ENCODE results near the gene MERTK. TPM values are rescaled to one million over a fixed set of nuclear protein-coding genes. Genes with fewer than 3 reads are reported as not detected.
A peak's percentile ranks its signal among the peaks of the same experiment; 100 is the strongest.

The MERTK gene
- total RNA-seq, 1 experiment from 2014 or later: 18.4 TPM

GRCh38 chr2:112020561-112020960 lies 122.2 kb downstream of the MERTK start:
- Histone ChIP-seq H3K27ac (ENCODE audit: low read depth, low read length, poor library complexity, severe bottlenecking) (no peak overlapping the region), H3K27me3 (replicated peaks; ENCODE audit: insufficient read depth, low read depth, low read length, poor library complexity) (no peaks in the 10 kb centered on the region), H3K4me1 (ENCODE audit: insufficient read depth, low read length, poor library complexity, severe bottlenecking) (no peaks in the 10 kb centered on the region), H3K36me3 (ENCODE audit: insufficient read depth, low read length, poor library complexity, severe bottlenecking) (no peaks in the 10 kb centered on the region), H3K4me3 (ENCODE audit: low read depth, low read length, poor library complexity, severe bottlenecking) (no peak overlapping the region), H3K9me3 (ENCODE audit: low read depth, low read length, poor library complexity, severe bottlenecking) (no peaks in the 10 kb centered on the region)
- TF ChIP-seq CTCF (conservative IDR thresholded peaks at IDR 0.05; ENCODE audit: low read depth, low read length) (0 out of 2 replicates have a peak, but pooled peaks have one; percentile 22), EZH2 (IDR thresholded peaks at IDR 0.05; ENCODE audit: borderline replicate concordance, low read depth, low read length, poor library complexity, severe bottlenecking) (no peak)
- DNase-seq (ENCODE audit: low spot score): no peak
- ChIA-PET CTCF (no interaction called here), POLR2A (ENCODE audit: low non-redundant PET) (no interaction called here)
- intact Hi-C loops (cut with micrococcal nuclease; ENCODE audit: unreplicated experiment): no loop called here
- BruUV-seq (replicated peaks): no TSS peak

- Histone ChIP-seq H3K27ac (ENCODE audit: low read depth, low read length, poor library complexity, severe bottlenecking) (no peak overlapping the region), H3K36me3 (ENCODE audit: insufficient read depth, low read length, poor library complexity, severe bottlenecking) (no peaks in the 10 kb centered on the region), H3K9me3 (ENCODE audit: low read depth, low read length, poor library complexity, severe bottlenecking) (no peaks in the 10 kb centered on the region), H3K4me1 (ENCODE audit: insufficient read depth, low read length, poor library complexity, severe bottlenecking) (peaks cover 3% of the 10 kb centered on the region), H3K27me3 (replicated peaks; ENCODE audit: insufficient read depth, low read depth, low read length, poor library complexity) (no peaks in the 10 kb centered on the region), H3K4me3 (ENCODE audit: low read depth, low read length, poor library complexity, severe bottlenecking) (no peak overlapping the region)
- TF ChIP-seq EZH2 (IDR thresholded peaks at IDR 0.05; ENCODE audit: borderline replicate concordance, low read depth, low read length, poor library complexity, severe bottlenecking) (no peak), CTCF (conservative IDR thresholded peaks at IDR 0.05; ENCODE audit: low read depth, low read length) (no peak)
- no TSS peak for BruUV-seq (replicated peaks)
- CTCF ChIA-PET: no interaction called here
- intact Hi-C loops (cut with micrococcal nuclease; ENCODE audit: unreplicated experiment): no loop called here
- no peak for DNase-seq (ENCODE audit: low spot score)
- POLR2A ChIA-PET (ENCODE audit: low non-redundant PET): no interaction called here
Observed at GRCh38 chr2:112021290-112021689, 122.9 kb downstream of the MERTK start.

GRCh38 chr2:112021781-112022231 lies 123.4 kb downstream of the MERTK start:
- Histone ChIP-seq H3K27me3 (replicated peaks; ENCODE audit: insufficient read depth, low read depth, low read length, poor library complexity) (no peaks in the 10 kb centered on the region), H3K36me3 (ENCODE audit: insufficient read depth, low read length, poor library complexity, severe bottlenecking) (no peaks in the 10 kb centered on the region), H3K4me3 (ENCODE audit: low read depth, low read length, poor library complexity, severe bottlenecking) (no peak overlapping the region), H3K27ac (ENCODE audit: low read depth, low read length, poor library complexity, severe bottlenecking) (no peak overlapping the region), H3K9me3 (ENCODE audit: low read depth, low read length, poor library complexity, severe bottlenecking) (no peaks in the 10 kb centered on the region), H3K4me1 (ENCODE audit: insufficient read depth, low read length, poor library complexity, severe bottlenecking) (peaks cover 8% of the 10 kb centered on the region)
- POLR2A ChIA-PET (ENCODE audit: low non-redundant PET): no interaction called here
- no peak for DNase-seq (ENCODE audit: low spot score)
- intact Hi-C loops (cut with micrococcal nuclease; ENCODE audit: unreplicated experiment): no loop called here
- CTCF ChIA-PET: no interaction called here
- TF ChIP-seq EZH2 (IDR thresholded peaks at IDR 0.05; ENCODE audit: borderline replicate concordance, low read depth, low read length, poor library complexity, severe bottlenecking) (no peak), CTCF (conservative IDR thresholded peaks at IDR 0.05; ENCODE audit: low read depth, low read length) (no peak)
- no TSS peak for BruUV-seq (replicated peaks)

Measured in A673 (cell line).